GM19463 (cell line): ENCODE results near the gene RHOBTB3.

ENCODE experiments used
- ATAC-seq: cut with Tn5 transposase; IDR thresholded peaks from one replicate; pipeline ENCODE4 v1.9.1; 2021; ENCODE audit warnings: mild to moderate bottlenecking, moderate library complexity; ENCODE audit not compliant: unreplicated experiment

RHOBTB3 gene

DNA sequence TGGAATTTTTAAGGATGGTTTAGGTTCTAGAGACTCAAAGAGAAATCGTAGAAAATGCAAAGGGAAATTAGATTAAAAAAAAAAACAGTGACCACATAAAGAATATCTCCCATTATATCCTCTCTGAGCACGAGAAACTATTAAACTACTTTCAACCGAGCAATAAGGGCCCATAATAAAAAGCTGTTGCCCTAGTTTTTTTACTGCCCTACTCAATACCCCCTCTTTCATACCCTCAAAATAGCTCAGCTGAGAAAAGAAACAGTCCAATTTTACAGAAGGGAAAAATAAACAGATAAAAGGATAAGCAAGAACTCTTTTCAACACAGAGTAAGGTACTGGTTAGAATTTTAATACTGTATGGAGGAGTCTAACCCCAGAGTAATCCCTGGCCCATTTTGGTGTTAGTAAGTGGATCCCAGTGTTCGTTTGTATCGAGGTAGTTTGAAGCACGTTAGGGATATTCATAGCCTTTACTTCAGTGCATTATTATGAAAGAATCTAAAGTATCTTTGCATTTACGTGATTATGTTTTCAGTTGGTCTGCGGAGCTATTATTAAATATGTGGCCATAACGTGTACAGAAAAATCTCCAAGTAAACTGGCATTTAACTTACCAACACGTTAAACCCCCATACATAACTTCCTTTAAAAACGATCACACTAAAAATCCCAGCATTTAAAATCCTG is 980 bp upstream of the RHOBTB3 start:
- no peak for ATAC-seq

DNA sequence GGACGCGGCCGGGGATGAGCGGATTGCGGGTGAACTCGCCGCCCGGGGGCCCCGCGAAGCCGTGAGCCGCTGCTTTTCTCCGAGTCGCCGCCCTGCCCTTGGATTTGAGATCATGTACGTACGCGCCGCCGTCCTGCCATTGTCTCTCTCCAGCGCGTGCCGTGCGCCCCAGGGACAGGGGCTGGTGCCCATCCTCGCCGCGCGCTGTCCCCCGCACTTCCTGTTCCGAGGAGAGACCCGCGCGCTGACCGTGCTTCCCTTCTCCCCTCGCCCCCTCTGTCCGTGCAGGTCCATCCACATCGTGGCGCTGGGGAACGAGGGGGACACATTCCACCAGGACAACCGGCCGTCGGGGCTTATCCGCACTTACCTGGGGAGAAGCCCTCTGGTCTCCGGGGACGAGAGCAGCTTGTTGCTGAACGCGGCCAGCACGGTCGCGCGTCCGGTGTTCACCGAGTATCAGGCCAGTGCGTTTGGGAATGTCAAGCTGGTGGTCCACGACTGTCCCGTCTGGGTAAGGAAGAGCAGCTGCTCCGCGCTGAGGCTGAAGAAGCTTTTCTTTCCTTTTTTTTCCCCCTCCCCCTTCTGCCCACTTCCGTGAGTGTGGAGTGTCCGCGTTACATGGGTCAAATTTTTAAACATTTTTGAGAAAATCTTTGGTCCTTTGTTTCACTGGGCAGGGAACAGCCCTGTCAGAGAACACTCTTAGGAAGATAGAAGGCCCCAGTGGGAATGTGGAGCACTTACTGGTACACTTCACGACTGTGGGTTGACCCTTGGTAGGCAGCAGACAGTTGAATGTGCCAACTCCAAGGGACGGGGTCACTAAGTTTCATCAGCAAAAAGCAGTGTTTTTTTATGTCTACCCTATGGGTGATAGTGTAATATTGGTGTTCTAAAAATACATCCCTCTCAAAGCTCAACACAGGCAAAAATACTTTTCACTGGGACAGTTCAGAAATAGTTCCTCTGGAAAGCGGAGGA is 727 bp downstream of the RHOBTB3 start:
- peak; percentile 9 for ATAC-seq

DNA sequence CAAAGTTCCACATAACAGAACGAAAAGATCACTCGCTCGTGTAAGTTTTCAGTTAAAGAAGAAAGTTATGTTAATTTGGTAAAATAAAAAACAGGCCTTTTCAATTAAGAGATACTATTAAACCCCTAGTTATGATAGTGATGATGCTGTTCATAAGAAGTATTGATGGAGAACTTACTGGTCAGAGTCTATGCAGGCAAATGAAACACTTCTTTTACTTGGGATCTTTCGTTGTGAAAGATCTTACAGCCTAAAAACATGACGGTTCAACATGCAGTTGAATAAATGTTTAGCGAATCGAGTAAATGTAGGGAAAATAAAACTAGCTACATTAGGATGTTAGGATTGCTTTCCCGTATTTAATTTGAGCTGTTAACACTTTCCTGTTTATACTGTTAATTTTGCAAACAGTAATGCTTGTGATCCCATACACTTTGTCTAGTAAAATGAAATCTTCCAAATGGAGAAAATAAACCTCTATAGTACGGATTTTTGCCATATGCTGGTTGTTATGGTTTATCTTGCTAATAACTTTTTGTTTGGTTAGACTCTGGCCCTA is 2.0 kb downstream of the RHOBTB3 start:
- no peak for ATAC-seq

DNA sequence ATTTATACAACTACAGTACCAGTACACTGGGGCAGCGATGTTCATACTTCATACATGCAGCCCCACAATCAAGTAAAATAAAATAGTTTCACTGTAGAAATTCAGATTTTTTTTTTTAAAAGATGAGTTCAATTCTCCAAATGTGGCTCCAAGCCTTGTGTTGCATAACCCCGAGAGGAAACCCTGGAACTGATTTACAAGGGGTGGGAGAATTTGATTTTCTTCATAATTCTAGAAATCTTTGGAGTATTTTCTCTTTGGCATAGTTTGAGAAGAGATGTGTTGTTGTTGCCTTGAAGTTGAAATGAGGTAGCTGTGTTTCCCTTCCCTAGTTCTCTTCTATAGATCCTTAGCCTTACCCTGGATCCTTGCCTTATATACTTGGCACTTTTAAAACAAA is 3.1 kb downstream of the RHOBTB3 start:
- no peak for ATAC-seq

DNA sequence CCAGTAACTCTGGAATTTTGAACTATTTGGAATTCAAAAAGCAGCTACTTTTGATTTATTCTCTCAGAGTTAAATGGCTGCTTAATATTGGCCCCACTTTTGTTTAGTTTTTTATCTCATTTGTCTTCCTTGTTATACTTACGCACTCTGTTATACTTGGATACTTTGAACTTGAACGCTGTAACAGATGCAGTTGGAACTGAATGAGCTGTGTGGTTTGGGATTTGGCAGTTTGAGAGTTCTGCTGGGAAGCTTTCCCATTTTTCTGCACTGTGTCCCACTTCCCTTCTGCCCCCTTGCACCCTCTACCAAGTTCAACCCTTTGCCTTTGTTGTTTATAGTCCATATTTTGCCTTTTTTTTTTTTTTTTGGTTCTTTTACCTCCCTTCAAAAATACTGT is 3.8 kb downstream of the RHOBTB3 start:
- no peak for ATAC-seq

DNA sequence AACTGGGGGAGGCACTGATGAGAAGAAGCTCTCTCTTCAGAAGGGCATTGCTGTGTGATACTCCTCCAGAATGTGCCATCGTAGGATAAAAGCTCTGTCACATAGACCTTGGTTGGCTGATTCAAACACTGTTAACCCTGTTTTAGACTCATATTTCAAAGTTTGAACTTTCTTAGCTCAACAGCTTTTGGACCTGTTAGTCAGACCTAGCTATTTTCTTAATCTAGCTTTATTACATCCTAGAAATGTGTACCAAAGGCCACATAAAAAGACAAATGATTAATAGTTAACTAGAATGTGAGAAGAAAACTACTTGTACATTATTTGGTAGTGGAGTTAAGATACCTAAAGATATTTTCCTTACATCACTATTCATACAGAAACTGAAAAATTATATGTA is 4.3 kb downstream of the RHOBTB3 start:
- ATAC-seq: no peak

DNA sequence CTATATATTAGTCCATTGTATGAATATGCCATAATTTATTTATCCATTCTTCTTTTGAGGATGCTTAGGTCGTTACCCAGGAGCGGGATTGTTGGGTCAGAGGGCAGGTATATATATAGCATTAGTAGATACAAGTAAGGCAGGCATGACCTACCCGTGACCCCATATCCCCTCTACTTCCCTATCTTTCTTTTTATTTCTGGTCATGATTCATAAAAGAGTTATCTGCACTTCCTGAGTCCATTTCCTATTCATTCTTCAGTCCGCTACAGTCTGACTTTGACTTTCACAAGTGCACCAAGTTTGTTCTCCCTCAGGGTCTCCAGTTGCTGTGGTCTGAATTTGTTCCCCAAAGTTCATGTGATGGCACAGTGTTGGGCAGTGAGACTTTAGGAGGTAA is 6.9 kb downstream of the RHOBTB3 start:
- no peak for ATAC-seq

DNA sequence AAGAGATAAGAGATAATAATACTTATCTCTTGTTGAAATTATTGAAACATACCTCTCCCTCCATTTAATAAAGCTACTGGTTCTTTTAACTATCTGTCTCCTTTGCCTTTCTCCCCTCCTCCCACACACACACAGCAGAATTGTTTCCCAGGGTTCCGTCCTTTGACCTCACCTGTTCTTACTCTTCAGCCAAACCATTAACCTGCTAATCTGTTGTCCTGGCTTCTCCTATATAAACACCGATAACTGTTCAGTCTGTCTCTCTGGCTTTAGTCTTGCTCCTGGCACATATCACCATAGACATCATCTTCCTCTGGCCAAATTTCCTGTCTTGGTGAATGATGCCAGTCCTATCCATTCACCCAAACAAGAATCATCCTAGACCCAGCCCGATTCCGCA is 7.7 kb downstream of the RHOBTB3 start:
- ATAC-seq: no peak

DNA sequence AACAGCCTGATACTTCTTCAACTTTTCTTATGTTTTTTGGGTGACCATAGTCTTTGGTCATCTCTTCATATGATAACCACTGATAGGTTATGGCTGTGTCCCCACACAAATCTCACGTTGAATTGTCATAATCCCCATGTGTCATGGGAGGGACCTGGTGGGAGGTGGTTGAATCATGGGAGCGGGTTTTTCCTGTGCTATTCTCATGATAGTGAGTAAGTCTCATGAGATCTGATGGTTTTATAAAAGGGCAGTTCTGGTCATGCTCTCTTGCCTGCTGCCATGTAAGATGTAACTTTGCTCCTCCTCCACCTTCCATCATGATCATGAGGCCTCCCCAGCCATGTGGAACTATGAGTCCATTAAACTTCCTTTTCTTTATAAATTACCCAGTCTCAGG is 8.7 kb downstream of the RHOBTB3 start:
- ATAC-seq: no peak

DNA sequence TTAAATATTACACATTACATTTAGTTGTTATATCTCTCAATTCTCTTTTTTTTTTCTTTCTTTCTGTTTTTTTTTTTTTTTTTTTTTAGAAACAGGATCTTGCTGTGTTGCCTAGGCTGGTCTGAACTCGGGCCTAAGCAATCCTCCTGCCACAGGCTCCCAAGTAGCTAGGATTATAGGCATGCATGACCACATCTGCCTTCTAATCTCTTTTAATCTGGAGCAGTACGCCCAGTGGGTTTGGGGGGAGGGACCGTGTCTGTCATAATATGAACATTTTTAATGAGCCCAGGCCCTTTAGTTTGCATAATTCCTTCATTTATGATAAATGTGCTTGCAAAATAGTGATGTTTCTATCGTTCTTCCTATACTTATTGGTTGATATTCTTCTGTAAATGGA is 10.3 kb downstream of the RHOBTB3 start:
- ATAC-seq: no peak

DNA sequence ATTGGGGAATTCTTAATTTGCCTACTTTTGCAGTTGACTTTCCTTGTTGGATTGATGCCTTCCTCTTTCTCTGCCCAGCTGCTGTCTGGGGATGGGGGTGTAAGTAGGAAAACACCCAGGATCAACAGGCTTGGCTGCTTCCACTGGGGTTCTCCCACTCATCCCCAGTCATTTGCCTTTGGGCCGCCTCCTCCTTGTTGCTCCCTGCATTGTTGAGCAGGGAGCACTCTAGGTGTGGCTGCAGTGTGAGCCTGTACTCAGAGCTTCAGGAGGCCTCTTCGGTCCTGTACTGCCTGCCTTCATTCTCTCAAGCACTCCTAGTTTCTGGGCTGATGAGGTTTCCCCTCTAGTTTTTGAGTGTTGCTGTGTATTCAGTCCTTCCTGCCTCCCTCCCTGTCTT is 12.1 kb downstream of the RHOBTB3 start:
- no peak for ATAC-seq

DNA sequence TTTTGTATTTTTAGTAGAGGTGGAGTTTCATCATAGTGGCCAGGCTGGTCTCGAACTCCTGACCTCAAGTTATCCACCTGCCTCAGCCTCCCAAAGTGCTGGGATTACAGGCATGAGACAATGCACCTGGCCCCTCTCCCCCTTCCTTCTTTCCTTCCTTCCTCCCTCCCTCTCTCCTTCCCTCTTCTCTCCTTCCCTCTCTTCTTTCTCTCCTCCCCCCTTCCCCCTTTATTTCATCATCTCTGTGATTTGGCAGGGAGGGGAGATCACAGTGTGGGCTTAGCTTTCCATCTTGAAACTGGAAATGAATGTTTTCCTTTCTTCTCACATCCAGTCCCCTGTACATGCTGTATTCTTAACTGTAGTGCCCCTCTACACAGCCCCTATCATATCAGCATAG is 12.7 kb downstream of the RHOBTB3 start:
- no peak for ATAC-seq

DNA sequence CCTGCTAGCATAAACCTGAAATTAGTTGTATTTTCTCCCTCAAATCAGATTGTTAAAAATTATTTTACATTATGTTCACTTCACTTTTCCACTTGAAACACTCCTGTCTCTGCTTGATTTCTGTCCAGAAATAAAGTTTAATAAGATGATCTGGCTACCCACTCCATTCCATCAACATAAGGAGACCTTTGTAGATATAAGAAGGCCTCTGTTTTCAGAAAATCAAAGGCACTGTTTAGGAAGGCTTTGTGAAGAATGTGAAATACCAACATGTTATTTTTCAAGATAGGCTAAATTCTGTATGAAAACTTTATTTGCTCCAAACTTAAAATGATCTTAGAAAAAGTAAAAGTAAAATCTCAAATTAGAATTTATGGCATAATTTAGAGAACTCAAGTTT is 15.1 kb downstream of the RHOBTB3 start:
- ATAC-seq: no peak

DNA sequence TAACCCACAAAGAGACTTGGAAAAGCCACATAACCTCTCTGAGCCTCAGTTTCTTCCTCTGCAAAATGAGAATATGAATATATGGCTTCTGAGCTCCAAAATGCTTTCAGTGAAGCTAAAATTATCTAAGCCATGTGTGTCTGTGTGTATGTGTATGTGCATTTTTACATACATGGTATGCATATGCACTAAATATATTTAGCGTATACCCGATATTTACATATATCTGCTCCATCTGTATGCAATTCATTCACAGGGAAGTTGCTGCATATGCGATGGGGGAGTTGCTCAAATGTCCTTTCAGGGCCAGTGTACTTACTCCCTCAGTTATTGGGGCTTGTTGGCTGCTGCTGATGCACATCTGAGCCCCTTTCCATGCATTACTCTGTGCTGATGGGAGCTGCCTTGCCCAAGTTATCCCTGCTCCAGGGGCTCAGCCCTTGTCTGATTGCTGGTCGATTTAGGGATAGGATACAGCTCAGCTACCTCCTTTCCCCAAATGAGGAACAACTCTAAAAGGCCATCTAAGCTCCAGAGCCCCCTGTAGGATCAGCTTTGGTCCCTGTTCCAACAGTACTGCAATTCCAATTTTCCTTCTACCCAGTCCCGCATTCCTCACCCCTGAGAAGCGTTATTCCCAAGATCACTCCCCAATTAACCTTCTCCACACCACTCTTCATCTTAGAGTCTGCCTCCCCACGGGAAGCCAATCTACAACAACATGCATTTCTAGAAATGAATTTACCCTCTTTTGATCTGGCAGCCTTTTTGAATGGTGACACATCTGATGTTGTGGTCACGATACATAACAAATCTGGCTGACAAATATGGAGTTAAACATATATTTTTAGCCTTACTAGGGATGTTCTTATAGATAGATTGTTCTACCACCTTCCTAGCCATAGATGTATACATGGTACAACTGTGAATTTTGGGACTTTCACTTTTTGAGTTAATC is 15.9 kb downstream of the RHOBTB3 start:
- no peak for ATAC-seq

DNA sequence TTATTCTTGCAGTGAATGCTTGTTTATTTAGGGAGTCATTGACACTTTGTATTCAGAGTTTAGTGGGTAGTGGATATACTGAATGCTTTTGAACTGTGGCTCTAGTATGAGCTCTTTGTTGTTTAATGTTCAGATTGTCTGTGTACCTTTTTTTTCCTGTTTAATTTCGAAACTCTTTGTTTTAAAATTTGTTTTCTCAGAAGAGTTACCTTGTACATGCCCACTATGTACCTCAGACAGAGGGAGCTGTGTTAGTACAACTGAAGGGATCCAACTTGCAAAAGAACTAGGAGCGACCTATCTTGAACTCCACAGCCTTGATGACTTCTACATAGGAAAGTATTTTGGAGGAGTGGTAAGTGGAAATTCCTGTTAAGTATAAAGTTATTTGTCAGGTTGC is 17.0 kb downstream of the RHOBTB3 start:
- ATAC-seq: no peak

DNA sequence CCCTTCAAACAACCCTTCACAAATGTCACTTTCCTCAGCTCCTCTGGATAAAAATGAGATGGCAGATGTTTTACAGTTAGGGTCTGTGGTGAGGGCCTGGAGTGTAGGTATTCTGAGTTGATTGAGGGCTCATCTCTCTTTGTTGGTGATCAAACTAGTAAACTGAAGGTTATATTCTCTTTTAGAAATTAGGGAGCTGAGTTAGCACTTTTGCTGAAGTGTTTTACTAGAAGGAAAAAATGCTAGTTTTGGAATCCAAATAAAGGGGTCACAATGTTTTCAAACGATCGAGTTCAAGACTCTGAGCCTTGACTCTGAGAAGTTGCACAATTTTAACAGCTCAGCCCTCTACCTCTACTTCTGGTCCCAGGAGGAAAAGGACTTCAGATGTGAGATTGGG is 23.4 kb downstream of the RHOBTB3 start:
- ATAC-seq: no peak

DNA sequence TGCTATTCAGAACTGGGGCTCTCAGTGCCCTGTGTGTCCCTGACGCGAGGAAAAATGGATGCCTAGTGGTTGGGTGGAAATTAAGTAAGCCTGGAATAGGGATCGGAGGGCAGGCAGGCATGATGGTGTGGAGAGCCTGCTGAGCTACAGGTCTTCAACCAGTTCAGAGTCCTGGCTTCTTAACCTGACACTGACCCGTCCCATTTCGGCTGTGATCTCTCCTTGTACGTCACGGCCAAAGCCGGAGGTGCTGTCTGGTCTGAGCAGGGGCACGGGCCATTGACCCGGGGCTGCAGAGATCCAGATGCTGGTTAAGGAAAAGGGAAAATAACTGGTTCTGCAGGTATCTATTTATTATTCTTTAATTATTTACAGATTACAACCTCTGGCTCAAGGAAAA is 27.9 kb downstream of the RHOBTB3 start:
- ATAC-seq: no peak

DNA sequence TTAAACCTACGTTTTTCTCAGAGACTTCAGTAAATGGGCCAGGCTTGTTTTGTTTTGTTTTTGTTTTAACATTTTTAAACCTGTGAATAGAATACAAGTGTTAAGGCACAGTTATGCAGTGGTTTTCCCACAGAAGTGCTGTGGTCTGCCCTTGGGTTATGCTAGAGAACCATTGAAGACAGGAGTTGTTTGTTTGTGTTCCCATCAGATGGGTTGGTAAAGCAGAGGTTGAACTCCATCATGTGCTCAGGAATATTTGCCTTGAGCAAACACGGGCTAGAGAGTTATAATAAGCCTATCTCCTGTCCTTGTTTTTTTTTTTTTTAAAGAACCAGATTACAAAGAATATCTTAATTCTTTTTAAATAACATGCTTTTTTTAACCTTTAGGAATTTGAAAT is 28.5 kb downstream of the RHOBTB3 start:
- ATAC-seq: no peak

DNA sequence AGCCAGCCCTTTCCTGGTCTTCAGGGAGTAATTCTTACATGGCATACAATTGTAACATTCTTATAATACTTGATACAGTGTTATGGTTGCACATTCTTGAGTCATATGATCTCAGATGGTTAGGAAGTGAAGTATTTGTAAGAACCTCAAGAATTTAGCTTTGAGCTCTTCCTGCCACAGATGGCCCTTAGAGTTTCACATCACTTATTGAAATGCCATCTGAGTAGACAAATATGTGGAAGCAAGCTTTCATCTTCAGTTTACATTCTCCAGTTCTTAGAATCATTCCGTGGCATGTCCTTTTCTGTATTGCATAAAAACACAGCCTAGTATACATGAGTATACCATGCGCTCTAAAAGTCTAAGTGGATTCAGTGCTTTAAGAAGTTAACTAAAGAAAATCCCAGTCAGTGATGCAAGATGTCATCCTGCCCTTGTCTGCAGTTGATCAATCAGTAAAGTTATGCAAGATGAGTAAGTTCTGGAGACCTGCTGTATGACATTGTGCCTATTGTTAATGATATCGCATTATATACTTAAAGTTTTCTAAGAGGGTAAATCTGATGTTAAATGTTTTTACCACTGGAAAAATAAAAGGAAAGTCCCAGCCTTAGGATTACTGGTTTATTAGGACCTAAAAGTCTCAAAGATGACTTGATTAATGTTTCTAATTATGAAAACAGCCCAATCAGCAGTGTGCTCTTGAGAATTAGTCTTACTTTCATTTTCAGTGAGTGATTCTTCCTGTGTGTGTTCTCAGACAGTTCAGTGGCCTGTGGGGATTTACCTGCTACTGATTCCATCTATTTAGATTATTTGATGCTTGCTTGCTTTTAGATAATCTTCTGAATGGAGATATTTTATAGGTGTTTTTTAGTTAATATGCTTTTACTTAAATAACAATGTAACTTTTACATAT is 29.4 kb downstream of the RHOBTB3 start:
- peak; percentile 91 for ATAC-seq
